HL-60 (cell line): Measurements from ENCODE around the gene PITPNC1.

Source experiments
- DNase-seq, 2 experiments: peaks; one replicate each; pipeline ENCODE4 v3.0.0-alpha.2; 2010 to 2020; ENCODE audit warnings: low read depth in 1 of 2, low spot score in 1 of 2
- H3K27ac ChIP-seq: fragments of 250-450 bp; sonication (Bioruptor Pico); replicated peaks from 2 replicates; pipeline ENCODE4 v1.5.1; 2020; ENCODE audit warnings: mild to moderate bottlenecking, moderate library complexity
- H3K27me3 ChIP-seq: fragments of 250-450 bp; sonication (Bioruptor Pico); 2 replicates; pipeline ENCODE4 v1.5.1; 2021; ENCODE audit warnings: mild to moderate bottlenecking, moderate library complexity; ENCODE audit not compliant: insufficient read depth, poor library complexity, severe bottlenecking
- H3K4me3 ChIP-seq: replicated peaks from 2 replicates; pipeline ENCODE4 v1.5.1; 2011; ENCODE audit warnings: mild to moderate bottlenecking, control low read depth, low read length; ENCODE audit not compliant: insufficient read depth
- CTCF ChIP-seq: IDR thresholded peaks from one replicate; pipeline ENCODE4 v1.5.1; 2011; ENCODE audit warnings: low read length, control low read depth, inconsistent platforms; ENCODE audit not compliant: insufficient read depth
- GABPA ChIP-seq: IDR thresholded peaks from 2 replicates; pipeline ENCODE4 v1.6.1; 2012; ENCODE audit warnings: low read depth
- POLR2AphosphoS5 ChIP-seq: IDR thresholded peaks from 2 replicates; pipeline ENCODE4 v1.6.1; 2012; ENCODE audit warnings: low read depth
- REST ChIP-seq: IDR thresholded peaks from 2 replicates; pipeline ENCODE4 v1.6.1; 2012; ENCODE audit warnings: low read depth; ENCODE audit not compliant: insufficient replicate concordance
- SPI1 ChIP-seq: IDR thresholded peaks from 2 replicates; pipeline ENCODE4 v1.6.1; 2012; ENCODE audit warnings: low read depth, mild to moderate bottlenecking, borderline replicate concordance

The PITPNC1 gene

GRCh38 chr17:67582673-67583081, 205.6 kb downstream of the PITPNC1 start:
- Histone ChIP-seq H3K27ac (no peak overlapping the region), H3K4me3 (no peak overlapping the region), H3K27me3 (no peaks in the 10 kb centered on the region)
- DNase-seq: no peak
- TF ChIP-seq CTCF (no peak), SPI1 (no peak), REST (no peak), POLR2AphosphoS5 (no peak), GABPA (no peak)

DNA sequence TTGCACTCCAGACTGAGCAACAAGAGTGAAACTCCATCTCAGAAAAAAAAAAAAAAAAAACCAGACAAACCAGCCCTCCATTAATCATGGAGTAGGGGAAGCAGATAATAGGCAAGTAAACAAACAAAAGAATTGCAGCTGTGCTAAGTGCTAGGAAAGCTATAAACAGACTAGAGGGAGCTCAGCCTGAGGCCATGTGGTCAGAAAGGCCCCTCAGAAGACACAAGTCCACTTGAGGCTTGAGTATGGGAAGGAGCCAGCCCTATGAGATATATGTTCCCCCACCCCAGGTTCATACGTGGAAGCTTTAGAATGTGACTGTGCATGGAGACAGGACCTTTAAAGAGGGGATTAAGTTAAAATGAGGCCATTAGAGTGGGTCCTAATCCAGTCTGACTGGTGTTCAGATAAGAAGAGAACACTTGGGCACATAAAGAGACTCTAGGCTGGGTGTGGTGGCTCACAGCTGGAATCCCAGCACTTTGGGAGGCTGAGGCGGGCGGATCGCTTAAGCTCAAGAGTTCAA, 208.1 kb downstream of the PITPNC1 start:
- TF ChIP-seq GABPA (no peak), SPI1 (no peak), CTCF (no peak), REST (no peak), POLR2AphosphoS5 (no peak)
- Histone ChIP-seq H3K27ac (no peak overlapping the region), H3K27me3 (no peaks in the 10 kb centered on the region), H3K4me3 (no peak overlapping the region)
- no peak for DNase-seq

DNA sequence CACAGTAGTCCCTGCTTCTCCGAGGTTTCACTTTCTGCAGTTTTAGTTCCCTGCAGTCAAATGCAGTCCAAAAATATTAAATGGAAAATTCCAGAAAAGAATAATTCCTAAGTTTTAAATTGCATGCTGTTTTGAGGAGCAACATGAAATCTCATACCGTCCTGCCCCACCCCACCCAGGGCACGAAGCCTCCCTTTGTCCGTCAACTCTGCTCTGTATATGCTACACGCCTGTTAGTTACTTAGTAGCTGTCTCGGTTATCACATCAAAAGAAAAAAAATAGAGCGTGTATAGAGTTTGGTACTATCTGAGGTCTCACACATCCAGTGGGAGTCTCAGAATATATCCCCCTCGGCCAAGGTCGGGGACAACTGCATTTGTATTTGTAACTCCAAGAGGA, 211.2 kb downstream of the PITPNC1 start:
- no peak for TF ChIP-seq SPI1
- no peak for TF ChIP-seq GABPA
- TF ChIP-seq REST: no peak
- TF ChIP-seq POLR2AphosphoS5: no peak
- TF ChIP-seq CTCF: no peak
- H3K4me3 ChIP-seq: no peak overlapping the region
- DNase-seq: no peak
- H3K27ac ChIP-seq: no peak overlapping the region
- H3K27me3 ChIP-seq: no peaks in the 10 kb centered on the region
